Central memory CD4-positive, alpha-beta T cell (primary cell): ENCODE measurements around the gene PRODH.
"Not testable (repeated sequence)": the region's sequence is repeated elsewhere in the genome, so short reads cannot be mapped to it uniquely, and the experiment has no call there.

Experiments used
- DNase-seq: peaks from one replicate; pipeline ENCODE4 v3.0.0; 2022

The PRODH gene

DNA sequence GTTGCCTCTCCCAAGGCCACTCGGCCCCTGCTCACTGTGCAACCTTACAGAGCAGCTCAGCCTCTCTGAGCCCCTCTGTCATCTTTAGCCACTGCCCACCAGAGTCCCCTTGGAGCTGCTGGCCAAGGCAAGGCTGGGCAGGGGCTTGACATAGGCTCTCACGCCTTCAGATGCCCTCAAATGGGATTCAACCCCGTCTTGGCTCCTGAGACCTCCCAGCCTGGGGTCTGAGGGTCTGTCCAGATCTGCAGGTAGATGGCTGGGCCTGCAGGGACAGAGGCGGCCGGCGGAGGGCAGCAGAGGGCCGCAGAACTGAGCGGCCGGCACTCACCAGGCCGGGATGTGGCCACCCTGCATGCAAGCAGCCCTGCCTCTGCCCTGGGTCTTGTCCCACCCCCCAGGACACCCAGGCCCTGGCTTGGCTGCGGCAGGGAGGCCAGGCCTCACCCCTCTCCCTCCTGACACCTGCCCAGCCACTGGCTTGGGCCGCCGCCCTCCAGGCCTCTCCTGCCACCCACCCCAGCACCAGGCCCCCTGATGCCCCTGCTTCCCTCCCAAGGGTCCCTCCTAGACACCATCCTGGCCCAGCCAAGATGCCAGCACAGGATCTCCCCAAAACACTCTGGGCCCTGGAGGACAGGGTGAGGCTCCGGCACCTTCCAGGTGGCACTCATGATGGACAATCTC is 18.4 kb upstream of the PRODH start:
- DNase-seq = peak; percentile 23

DNA sequence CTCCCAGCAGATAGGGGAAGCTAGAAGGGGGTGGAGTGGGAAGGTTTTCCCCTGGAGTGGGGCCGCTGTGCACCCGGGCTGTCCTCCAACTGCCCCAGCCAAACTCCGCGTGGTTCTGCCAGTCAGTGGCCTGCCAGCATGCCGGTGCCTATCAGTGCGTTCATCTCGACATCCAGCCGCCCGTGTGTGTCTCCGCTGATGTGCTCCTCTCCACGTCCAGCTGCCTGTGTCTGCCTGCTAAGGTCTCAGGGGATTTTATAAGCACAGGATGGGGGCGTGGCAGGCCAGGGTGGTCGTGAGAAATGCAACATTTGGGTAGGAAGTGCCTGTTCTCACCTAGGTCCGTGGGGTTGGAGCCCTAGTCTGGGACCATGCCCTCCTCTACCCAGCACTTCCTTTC is 17.0 kb upstream of the PRODH start:
- not testable (repeated sequence) for DNase-seq

DNA sequence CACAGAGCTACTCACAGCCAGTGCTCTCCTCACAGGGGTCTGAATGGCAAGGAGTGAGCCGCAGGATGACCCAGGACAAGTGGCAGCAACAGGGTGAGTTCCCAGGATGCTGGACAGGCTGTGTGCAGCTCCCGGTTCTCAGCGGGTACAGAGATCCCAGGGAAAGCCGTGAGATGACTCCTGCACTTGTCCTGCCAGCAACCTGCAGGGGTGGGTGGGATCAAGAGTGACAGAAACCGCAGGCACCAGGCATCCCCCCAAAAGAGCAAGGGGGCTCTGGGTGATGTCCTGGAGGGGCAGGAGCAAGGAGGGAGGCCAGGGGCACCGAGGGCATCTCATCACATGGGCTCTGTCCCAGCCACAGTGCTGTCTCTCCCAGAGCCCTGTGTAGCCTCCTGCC is 15.9 kb upstream of the PRODH start:
- DNase-seq = no peak

DNA sequence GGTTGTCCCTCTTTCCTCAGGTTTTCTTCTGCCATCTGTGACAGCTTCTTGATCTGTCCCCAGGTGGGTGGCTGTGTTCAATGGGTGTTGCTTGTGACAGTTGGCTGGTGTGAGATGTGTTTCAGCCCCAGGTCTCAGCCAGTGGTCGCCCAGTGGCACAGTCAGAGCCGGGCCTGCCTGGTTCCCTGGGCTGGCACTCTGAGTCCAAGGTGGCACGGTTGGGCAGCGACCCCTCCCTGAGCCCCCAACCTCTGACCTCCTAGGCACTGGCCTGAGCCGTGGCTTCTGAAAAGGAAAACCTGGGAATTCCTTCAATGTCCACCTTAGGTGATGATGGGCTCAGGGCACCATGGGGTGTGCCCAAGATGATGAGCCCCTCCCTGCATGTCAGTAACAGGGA is 14.0 kb upstream of the PRODH start:
- DNase-seq = no peak

DNA sequence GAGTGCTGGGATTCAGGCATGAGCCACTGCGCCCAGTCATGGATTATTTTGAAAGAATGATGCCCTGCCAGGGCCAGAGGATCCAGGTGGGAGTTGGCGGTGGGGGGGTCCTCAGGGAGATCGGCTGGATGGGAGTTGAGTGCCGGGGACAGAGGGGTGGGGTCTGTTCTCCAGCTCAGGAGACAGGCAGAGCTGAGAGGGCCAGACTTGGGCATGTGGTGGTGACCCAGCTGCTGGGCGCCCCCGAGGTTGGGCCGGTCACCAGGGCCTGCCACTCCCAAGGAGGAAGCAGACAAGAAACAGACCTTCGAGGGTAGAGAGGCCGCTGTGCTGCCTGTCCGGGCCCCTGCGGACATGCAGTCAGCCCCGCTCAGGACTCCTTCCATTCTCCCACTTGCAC is 11.8 kb upstream of the PRODH start:
- DNase-seq = no peak

DNA sequence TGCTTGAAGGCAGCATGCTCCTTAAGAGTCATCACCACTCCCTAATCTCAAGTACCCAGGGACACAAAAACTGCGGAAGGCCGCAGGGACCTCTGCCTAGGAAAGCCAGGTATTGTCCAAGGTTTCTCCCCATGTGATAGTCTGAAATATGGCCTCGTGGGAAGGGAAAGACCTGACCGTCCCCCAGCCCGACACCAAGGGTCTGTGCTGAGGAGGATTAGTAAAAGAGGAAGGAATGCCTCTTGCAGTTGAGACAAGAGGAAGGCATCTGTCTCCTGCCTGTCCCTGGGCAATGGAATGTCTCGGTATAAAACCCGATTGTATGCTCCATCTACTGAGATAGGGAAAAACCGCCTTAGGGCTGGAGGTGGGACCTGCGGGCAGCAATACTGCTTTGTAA is 11.0 kb upstream of the PRODH start:
- not testable (repeated sequence) for DNase-seq

DNA sequence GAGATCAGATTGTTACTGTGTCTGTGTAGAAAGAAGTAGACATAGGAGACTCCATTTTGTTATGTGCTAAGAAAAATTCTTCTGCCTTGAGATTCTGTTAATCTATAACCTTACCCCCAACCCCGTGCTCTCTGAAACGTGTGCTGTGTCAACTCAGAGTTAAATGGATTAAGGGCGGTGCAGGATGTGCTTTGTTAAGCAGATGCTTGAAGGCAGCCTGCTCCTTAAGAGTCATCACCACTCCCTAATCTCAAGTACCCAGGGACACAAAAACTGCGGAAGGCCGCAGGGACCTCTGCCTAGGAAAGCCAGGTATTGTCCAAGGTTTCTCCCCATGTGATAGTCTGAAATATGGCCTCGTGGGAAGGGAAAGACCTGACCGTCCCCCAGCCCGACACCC is 2.6 kb upstream of the PRODH start:
- not testable (repeated sequence) for DNase-seq

DNA sequence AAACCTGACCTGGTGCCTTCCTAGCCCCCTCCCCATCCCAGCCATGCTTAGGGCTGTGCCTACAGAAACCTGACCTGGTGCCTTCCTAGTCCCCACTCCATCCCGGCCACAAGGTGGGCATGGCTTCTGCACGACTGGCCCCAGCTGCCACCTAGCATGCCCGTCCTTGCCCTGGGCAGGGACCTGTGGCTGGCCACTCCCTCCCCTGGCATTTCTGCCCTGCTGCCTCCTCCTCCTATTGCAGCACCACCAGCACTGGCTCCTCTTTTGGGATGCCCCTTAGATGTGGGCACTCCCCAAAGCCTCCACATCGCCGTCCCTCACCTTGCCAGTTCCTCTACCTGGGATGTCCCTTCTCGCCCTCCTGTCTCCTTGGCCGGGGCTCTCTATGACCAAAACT is 1.4 kb downstream of the PRODH start:
- DNase-seq = not testable (repeated sequence)

DNA sequence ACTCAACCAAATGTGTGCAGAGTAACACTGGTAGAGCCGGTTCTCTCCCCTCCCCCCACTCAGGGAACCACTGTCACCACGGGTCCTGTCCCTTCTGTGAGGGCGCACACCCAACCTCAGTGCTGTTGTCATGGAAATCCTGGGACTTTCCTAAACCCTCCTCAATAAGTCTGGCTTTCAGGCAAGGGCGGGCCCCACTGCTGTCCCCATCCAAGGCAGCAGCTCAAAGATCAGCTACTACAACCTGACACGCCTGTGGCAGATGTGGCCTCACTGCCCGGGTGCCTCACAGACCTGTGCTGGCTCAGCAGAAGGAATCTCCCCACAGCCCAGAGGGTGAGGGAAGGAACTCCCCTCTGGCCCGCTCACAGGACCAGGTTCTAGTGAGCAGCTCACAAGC is 2.2 kb downstream of the PRODH start:
- no peak for DNase-seq

DNA sequence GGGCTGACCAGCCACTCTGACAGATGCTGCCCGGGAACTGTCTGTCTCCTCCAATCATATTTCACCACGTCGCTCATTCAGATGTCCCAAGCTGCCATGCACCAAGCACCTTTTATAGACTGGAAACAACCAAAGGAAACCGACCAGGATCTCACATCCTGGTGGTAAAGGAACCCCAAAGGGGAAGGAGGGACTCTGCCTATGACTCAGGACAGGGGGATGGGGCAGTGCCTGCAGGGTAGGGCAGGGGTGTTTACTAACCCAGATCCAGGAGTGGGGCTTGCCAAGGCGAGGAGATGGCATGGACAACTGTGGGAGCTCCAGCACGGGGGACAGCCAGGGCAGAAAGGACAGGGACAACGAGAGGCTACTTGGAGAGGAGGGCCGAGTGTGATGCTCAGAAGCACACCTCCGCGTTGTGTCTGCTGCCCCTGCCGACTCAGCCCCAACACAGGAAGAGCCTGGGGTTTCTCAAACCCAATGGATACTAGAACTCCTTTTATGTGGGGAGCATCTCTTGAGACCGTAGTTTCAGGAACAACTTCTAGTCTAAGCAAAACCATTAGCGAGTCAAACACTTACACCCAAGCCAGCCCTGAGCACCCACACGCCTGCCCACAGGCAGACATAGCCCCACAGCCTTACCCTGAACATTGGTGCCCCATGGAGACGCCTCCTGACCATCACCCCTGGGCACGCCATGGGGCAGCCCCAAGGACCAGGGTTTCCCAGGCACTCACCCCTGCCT is 4.0 kb downstream of the PRODH start:
- no peak for DNase-seq

DNA sequence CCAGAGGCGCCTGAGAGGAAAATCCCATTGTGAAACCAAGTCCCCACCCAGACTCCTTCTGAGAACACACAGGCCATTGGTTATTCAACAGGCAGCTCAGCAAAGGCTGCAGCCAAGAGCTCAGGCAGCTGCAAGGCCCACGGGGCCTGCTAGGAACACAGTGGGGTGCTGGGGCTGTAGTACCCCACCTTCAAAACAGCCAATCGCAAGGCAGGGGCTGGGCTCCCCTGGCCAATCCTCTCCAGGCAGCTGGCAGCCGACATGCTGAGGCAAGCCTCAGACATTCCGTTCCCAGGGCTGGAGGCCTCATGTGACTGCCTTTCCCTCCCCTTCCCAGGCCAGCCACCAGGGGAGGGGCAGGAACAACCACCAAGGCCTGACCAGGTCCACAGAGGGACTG is 6.6 kb downstream of the PRODH start:
- no peak for DNase-seq

DNA sequence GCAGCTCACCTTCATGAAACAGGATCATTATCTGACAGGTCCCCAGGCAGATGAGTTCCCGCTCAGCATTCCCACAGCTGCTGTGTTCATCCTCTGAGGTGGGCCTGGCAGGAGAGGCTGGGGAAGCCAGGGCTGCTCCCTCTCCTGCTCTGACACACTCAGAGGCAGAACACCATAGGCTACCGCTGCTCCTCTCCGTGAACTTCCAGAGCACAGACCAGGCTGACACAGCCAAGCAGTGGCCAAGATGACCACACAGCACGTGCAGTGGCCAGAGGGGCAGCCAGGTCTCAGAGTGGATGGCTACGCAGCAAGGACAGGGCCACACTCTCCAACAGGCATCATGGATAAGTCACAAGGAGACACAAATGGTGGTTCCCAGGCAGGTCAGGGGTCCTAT is 8.5 kb downstream of the PRODH start:
- no peak for DNase-seq

DNA sequence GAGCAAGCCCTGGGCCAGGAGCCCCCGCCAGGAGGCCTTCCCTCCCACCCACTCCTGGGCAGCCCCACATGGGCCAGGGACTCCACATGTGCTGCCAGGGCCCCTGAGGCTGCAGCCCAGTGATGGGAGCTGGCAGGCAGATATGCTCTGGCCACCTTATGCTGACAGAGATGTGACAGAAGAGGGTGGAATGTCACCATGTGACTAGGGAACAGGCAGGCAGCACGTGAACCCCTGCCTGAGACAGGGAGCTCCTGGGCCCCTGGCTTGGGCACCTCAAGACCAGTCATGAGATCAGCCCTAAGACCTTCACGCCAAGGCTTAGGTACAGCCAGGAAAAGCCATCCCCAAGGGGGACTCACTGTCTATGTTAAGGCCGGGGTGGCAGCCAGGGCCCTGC is 9.1 kb downstream of the PRODH start:
- DNase-seq = no peak

DNA sequence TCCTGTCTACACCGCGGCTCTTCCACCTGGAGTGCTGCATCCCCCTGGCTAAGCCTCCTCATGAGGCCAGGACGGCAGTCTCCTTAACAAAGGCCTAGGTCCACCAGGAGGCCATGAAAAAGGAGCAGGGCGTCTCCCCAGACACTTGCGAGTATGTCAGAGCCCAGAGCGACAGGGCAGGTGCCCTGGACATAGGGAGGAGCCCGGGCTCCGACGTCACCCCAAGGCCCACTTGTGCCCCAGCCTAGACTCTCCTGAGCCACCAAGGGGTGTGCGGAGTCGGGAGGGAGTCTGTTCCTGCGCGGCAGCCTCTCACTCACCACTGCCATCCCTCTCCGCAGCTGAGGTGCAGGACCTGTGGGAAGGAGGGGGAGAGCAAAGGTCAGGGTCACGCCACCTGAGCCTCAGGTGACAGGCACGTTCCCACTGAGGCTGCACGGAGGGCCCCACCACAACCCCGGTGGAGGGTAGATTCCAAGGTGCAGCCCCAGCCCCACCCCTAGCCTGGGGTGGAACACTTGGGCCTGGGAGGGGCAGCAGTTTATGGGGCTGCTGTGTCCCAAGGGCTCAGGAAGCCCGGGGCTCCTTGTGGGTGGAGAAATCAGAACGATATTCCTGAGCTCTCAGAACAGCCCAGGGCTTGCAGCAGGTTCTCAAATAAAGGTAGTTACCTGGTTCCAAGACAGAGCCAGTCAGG is 10.6 kb downstream of the PRODH start:
- DNase-seq = no peak

DNA sequence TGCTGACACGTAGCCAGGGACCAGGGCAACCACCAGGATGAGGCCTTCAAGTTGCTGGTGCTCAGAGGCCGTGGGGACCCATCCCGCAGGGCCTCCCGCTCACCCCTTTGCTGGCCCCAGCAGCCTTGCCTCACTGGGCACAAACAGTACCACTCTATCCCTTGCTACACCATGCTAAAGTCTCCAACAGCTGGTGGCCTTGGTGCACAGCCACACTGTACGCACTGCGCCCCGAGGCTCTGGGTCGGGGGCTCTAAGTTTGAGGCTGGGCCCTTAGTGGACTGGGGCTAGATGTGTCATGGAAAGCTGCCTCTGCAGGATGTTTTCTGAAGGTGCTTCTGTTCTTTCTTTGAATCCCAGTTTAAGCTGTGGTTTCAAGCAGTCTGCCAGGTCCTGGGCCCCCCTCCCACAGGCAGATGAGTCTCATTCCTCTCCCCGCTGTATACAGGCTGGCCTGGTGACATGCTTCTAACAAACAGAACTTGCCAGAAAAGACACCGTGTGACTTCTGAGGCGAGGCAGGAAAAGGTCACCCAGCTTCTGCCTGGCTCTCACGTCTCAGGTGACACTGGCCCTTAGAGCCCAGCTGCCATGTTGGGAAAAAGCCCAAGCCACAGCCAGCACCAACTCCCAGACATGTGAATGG is 15.7 kb downstream of the PRODH start:
- not testable (repeated sequence) for DNase-seq

DNA sequence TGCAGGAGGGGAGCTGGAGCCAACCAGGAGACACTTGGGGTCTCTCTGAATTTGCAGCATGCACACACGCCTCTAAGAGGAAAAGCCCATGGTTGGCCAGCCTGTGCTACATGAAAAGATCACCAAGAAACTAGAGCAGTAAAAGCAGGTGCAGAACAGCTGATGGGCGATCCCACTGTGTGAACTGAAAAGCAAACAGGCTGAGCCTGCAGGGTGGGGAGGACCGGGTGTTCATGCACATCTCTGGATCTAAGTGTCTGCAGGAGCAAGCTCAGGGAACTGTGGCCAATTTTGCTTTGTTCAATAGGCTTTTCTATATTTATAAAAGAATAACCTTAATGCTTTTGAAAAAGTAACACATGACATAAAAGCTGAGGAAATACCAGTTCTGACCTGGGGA is 18.3 kb downstream of the PRODH start:
- not testable (repeated sequence) for DNase-seq

DNA sequence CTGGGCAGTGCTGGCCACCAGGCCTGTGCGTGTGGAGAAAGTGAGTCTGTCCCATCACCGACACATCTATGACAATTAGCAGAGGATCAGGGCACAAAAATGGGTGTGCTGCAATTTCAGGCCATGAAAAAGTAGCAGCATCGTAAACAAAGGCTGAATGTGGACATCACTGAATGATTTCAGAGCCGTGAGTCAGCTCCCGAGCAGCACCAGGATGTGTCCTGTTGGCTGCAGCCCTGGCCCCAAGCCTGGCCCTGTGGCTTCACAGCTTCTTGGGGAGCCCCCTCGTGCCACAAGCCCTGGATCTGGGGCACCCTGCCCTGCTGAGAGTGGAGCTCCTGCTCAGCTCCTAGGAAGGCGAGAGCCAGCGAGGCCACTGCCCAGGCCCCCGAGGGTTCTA is 20.5 kb downstream of the PRODH start:
- DNase-seq = not testable (repeated sequence)

DNA sequence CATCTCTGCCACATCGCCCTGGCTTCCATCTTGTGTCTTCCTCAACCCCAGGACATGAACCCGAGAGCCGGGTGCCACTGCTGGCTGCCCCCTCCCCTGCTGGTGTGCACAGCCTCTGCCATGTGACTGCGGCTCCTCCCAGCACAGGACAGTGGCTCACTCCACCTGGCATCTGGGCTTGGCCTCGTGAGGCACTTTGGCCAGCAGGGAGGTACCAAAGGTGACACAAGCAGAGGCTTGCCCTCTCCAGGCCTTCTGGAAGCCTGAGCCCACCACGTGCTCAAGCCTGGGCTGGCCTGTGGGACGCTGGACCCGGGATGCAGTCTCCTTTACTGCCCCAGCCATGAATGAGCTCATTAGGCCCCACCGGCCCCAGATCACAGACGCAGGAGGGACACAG is 21.5 kb downstream of the PRODH start:
- DNase-seq = not testable (repeated sequence)

DNA sequence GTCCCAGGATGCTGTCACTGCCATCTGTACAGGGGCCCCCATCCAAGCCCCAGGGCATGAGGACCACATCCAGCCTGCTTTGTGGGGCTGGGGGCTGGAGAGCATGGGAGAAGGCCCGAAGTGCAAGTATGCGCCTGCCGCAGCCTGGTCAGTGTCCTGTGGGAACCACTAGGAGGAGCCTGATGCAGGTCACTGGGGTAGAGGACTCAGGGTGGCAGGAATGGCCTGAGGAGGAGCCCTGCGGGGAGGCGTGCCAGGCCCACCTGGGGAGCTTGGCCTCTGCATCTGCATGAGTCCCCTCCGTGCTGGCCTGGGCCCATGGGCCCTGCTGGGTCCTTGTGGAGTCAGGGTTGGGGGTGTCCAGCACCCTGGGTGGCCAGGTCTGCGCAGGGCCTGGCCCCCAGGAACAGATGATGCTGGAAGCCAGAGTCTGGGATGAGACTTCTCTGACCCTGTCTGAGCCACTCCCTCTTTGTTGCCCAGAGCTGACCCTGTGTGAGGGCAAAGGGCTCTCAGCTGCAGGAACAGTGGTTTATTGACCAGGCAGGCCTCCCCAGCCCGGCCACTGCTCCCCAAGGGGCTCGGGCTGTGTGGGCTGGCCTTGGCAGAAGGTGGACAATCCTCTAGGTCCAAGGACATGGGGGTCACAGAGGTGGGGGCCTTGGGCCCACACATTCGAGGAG is 23.7 kb downstream of the PRODH start:
- DNase-seq = not testable (repeated sequence)

DNA sequence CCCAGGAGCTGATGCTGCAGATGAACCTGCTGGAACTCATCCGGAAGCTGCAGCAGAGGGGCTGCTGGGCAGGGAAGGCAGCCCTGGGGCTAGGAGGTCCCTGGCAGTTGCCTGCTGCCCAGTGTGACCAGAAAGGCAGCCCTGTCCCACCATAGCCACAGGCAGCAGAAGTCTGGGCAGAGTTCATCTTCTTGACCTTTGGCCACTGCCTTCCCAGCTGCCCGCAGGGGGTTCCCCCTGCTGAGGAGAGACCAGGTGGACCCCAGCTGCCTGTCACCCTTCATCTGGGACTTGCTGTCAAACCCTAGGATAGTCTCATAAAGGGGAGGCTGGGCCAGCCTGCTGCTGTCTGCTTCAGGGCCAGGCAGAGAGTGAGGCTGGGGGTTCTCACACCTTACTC is 24.6 kb downstream of the PRODH start:
- DNase-seq = not testable (repeated sequence)

DNA sequence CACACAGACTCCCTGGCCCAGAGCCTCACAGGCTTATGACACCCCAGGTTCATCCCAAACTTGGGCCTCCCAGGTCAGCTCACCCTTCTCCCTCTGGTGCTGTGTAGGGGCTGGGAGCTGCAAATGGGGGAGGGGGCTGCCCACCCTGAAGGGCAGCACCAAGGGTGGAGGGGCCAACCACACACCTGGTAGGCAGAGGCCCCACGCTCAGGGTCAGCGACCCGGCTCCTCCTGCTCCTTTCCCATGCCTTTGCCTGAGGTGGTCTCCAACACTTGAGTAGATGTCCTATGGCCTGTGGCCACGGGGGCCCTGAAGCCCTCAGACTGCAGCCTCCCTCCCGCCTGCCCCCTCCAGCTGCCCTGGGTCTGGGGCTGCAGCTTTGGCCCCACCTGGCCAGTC is 26.5 kb downstream of the PRODH start:
- DNase-seq = no peak

DNA sequence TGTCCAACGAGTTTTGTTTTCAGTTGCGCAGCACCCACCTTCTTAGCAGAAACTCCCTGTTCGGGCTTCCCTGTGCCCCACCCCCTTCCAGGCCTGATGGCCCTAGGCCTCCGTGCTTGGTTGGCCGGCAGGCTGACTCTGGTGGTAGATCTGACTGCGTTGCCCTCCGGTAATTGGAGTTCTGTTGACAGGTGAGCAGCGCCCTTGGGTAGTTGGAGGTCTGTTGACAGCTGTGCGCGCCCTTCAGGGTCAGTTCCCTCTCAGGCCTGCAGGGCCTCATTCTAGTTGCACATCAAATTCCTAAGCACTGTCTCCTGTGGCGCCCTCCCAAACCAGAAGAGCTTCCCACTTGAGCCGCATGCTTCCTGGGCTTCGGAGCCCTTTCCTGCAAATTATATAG is 29.2 kb downstream of the PRODH start:
- DNase-seq = no peak

DNA sequence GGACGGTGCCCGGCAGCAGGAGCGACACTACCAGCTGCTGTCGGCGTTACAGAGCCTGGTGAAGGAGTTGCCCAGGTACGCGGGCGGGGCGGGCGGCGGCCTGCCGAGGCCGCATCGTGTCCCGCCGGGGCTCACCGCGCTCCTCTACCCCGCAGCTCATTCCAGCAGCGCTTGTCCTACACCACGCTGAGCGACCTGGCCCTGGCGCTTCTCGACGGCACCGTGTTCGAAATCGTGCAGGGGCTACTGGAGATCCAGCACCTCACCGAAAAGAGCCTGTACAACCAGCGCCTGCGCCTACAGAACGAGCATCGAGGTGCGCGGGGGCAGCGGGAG is 29.7 kb downstream of the PRODH start:
- not testable (repeated sequence) for DNase-seq
